Stimulated activated CD8-positive, alpha-beta memory T cell treated with anti-CD3 and anti-CD28 coated beads, Interleukin-15, amount 100 ng/mL, for 24 hours (primary cell): ENCODE results near the gene KIF18A.
"Not testable (repeated sequence)": the region's sequence is repeated elsewhere in the genome, so short reads cannot be mapped to it uniquely, and the experiment has no call there.

Source experiments
- DNase-seq: peaks from one replicate; pipeline ENCODE4 v3.0.0-alpha.2; 2020; ENCODE audit warnings: low read depth

KIF18A gene

GRCh38 chr11:28107750-28108618 lies at the start of gene KIF18A, which contains the start of gene METTL15:
Gene KIF18A (minus strand): TSS chr11:28108156. CDS start chr11:28097947, 10,209 bp downstream.
Gene METTL15 (plus strand): TSS chr11:28108388. CDS start chr11:28113335, 4,947 bp downstream.
- DNase-seq = peak; percentile 98

GRCh38 chr11:28153586-28153985 lies 45.6 kb upstream of the KIF18A start:
- DNase-seq = no peak

DNA sequence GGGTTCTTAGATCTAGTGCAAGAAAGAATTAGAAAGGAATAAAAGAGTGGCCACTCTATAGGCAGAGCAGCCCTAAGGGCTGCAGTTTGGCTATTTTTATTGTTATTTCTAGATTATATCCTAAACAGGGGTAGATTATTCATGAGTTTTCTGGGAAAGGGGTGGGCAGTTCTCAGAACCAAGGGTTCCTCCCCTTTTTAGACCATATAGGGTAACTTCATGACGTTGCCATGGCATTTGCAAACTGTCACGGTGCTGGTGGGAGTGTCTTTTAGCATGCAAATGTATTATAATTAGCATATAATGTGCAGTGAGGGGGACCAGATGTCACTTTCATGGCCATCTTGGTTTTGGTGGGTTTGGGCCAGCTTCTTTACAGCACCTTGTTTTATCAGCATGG lies 44.8 kb upstream of the KIF18A start:
- DNase-seq = no peak

- DNase-seq = no peak
These were observed 38.3 kb upstream of the KIF18A start for GRCh38 chr11:28146123-28146751.

- no peak for DNase-seq
These were observed 36.9 kb upstream of the KIF18A start for GRCh38 chr11:28144808-28145207.

- DNase-seq = no peak
These were observed 34.8 kb upstream of the KIF18A start for GRCh38 chr11:28142724-28143123.

- DNase-seq = no peak
These were observed 32.9 kb upstream of the KIF18A start for GRCh38 chr11:28140689-28141455.

DNA sequence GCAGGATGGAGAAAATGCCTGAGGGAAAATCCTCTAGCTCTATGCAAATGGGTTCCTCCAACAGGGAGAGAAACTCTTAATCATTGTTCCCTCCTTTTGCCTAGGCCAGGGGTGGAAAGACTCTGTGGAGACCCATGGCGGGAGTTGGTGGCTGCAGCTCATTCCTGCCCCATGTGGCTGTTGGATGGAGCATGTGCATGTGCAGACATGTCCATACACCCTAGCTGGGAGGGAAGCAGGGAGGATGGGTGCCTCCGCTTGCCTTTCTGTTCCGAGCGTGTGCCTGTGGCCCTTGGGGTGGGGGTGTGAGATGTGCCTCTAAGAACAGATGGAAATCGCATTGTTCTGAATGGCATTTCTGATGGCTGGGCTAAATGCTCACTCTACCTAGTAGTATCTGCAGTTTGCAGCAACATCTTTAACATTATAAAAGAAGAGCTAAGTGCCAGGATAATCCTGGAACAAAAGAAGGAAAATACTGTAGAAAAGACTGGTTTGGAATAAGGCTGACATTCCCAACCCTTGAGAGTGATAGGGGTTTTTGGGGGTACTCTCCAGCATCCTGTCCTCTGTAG lies 32.0 kb upstream of the KIF18A start:
- no peak for DNase-seq

GRCh38 chr11:28137832-28138231 lies 29.9 kb upstream of the KIF18A start:
- no peak for DNase-seq

- no peak for DNase-seq
These were observed 29.4 kb upstream of the KIF18A start for GRCh38 chr11:28137366-28137765.

DNA sequence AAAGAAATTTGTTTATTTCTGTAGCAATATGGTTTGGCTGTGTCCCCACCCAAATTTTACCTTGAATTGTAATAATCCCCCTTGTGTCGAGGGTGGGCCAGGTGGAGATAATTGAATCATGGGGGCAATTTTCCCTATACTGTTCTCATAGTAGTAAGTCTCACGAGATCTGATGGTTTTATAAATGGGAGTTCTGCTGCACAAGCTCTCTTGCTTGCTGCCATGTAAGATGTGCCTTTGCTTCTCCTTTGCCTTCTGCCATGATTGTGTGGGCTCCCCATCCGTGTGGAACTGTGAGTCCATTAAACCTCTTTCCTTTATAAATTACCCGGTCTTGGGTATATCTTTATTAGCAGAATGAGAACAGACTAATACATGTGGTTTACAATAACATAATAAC lies 28.2 kb upstream of the KIF18A start:
- DNase-seq = not testable (repeated sequence)

GRCh38 chr11:28133146-28133545 lies 25.2 kb upstream of the KIF18A start:
- no peak for DNase-seq

GRCh38 chr11:28132548-28132947 lies 24.6 kb upstream of the KIF18A start:
- DNase-seq = no peak

DNA sequence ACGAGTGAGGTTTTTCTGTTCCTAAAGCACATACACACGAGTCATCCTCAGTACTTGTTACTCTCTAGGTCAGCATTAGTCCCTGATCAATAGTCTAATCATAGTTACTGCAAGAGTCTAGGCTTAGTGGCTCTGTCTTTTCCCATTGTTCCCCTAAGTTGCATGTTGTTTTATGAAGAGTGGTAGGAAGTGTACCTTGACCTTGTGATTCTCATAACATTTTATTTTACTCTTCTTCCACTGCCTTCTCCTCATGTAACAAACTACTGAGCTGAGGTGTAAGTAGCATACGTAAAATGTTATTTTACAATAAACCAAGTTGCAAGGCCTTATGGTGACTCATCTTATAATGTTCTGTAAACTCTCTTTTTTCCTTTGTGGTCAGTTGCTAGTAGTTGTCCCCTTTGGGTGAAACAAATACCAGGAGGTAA lies 15.2 kb upstream of the KIF18A start:
- no peak for DNase-seq

DNA sequence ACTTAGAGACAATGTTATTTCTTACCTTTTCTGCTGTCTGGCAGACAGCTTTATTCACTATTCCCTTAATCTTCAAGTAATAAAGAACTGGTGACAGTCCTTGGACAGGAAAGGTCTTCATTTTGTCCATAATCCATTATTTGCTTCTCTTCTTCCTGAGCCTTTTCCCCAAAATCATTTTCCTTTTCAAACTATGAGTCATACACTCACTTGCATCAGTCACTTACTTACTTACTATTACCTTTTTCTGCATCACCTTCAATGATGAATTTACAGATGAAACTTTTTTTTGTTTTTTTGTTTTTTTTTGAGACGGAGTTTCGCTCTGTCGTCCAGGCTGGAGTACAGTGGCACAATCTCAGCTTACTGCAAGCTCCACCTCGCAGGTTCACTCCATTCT lies 9.8 kb upstream of the KIF18A start:
- DNase-seq = no peak

GRCh38 chr11:28114731-28115130 lies 6.8 kb upstream of the KIF18A start:
- no peak for DNase-seq

DNA sequence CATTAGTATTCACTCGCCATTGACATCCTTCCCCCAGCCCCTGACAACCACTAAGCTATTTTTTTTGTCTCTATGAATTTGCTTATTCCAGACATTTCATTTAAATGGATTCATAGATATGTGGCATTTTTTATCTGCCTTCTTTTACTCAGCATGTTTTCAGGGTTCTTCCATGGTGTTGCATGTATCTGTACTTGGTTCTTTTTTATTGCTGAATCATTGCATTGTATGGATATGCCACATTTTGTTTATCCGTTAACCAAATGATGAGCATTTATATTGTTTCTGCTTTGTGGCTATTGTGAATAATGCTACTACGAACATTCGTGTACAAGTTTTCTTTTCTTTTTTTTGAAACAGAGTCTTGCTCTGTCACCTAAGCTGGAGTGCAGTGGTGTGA lies 6.2 kb upstream of the KIF18A start:
- no peak for DNase-seq

DNA sequence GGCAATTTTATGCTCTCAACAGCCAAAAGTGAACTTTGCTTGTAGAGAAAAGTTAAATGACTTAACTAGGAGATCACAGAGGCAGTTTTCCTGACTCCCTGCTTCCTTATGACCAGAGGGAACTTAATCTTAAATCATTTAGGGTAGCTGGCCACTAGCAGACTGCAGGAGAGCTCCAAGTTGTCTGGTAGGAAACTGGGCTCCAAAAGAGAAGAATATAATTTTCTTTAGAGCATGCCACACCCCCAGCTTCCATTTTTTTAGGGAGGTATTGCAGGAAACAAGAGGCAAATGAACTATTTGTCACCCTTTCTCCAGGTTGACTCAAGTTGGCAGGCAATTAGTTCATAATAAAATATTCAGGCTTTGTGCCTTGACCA lies 2.9 kb upstream of the KIF18A start:
- no peak for DNase-seq

DNA sequence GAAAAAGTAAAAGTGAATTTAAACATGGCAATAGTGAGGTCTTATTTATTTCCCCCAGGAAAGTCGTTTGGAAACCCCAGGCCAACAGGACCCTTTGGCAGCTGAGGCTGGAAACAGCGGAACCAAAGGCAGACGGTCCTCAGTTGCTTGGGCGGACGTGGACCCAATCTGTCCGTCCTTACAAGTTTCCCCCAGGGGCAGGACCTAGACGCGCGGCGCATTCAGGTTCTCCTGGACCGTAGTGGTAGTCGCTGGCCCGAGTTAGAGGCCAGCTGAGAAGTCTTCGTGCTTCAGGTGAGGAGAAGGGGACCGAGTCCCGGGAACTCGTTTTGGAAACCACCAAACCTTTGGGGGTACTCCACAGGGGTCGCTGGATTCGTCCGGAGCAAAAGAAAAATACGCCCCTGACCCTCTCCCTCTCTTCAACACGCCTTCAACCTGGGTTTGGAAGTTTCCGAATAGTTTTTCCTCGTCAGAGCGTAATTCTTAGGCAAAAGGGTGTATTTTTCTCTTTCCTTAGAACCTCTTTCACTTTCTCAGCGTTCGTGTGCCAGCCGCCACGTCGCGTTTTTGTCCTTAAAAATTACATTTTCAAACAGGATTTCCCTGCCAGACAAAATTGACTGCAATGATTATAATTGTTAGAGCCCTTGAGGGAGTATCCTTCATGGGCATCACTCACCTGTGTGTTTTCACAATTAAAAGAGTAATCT lies 2.3 kb upstream of the KIF18A start:
- peak; percentile 38 for DNase-seq

DNA sequence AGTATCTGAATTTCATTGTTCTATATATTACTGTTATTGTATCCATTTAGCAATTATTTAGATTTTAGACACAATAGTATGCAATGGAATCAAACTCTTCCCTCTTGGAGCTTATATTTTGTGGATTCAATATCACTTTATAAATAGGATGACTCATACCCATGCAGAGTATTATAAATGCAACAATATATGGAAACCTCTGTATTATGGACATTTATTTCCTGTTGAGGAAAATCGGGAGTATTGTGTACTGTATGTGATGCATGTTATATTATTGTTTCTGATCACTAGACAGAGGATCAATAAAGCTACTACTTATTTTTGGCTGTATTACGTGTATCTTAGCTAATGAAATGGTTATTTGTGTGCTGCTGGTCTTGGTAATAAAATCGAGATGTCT lies 1.0 kb upstream of the KIF18A start:
- no peak for DNase-seq

- no peak for DNase-seq
These were observed 686 bp downstream of the KIF18A start for GRCh38 chr11:28107191-28107749.
